Hepatocyte (in vitro differentiated cells): ENCODE results near the gene NINJ1. TPM values are rescaled to one million over a fixed set of nuclear protein-coding genes. Genes with fewer than 3 reads are reported as not detected.

ENCODE experiments used
- DNase-seq: peaks from one replicate; pipeline ENCODE4 v3.0.0-alpha.2; 2016; ENCODE audit warnings: low spot score
- H2AFZ ChIP-seq: fragments of 200-600 bp; sonication (generic); 2 replicates; pipeline ENCODE4 v1.6.0; 2016; ENCODE audit warnings: antibody characterized with exemption, mild to moderate bottlenecking
- H3K27ac ChIP-seq: fragments of 200-600 bp; sonication (generic); 2 replicates; pipeline ENCODE4 v1.5.1; 2016; ENCODE audit warnings: mild to moderate bottlenecking
- H3K27me3 ChIP-seq: fragments of 200-600 bp; sonication (generic); 2 replicates; pipeline ENCODE4 v1.6.1; 2016
- H3K36me3 ChIP-seq: fragments of 200-600 bp; sonication (generic); replicated peaks from 2 replicates; pipeline ENCODE4 v1.5.1; 2016; ENCODE audit warnings: low read depth; ENCODE audit not compliant: insufficient read depth
- H3K4me1 ChIP-seq: fragments of 200-600 bp; sonication (generic); 2 replicates; pipeline ENCODE4 v1.5.1; 2016; ENCODE audit warnings: mild to moderate bottlenecking, moderate library complexity; ENCODE audit not compliant: insufficient read depth
- H3K4me2 ChIP-seq: fragments of 200-600 bp; sonication (generic); 2 replicates; pipeline ENCODE4 v1.6.0; 2016
- H3K4me3 ChIP-seq: fragments of 200-600 bp; sonication (generic); 2 replicates; pipeline ENCODE4 v1.5.1; 2016; ENCODE audit warnings: mild to moderate bottlenecking
- H3K79me2 ChIP-seq: fragments of 200-600 bp; sonication (generic); 2 replicates; pipeline ENCODE4 v1.6.0; 2017; ENCODE audit warnings: mild to moderate bottlenecking
- H3K9me2 ChIP-seq: fragments of 200-600 bp; sonication (generic); replicated peaks from 2 replicates; pipeline ENCODE4 v1.6.0; 2017; ENCODE audit warnings: mild to moderate bottlenecking; ENCODE audit not compliant: insufficient read depth
- H3K9me3 ChIP-seq: fragments of 200-600 bp; sonication (generic); 2 replicates; pipeline ENCODE4 v1.5.1; 2016; ENCODE audit warnings: low read depth, mild to moderate bottlenecking
- H4K20me1 ChIP-seq: fragments of 200-600 bp; sonication (generic); 2 replicates; pipeline ENCODE4 v1.6.0; 2016; ENCODE audit warnings: mild to moderate bottlenecking; ENCODE audit not compliant: insufficient read depth, poor library complexity, severe bottlenecking
- CTCF ChIP-seq: fragments of 200-600 bp; sonication (generic); IDR thresholded peaks from 2 replicates; pipeline ENCODE4 v1.5.1; 2016; ENCODE audit warnings: antibody characterized with exemption, mild to moderate bottlenecking; ENCODE audit not compliant: poor library complexity
- EZH2 ChIP-seq: fragments of 200-600 bp; sonication (generic); IDR thresholded peaks from 2 replicates; pipeline ENCODE4 v1.6.1; 2016; ENCODE audit warnings: antibody characterized with exemption, mild to moderate bottlenecking, borderline replicate concordance
- EZH2phosphoT487 ChIP-seq: fragments of 200-600 bp; sonication (generic); IDR thresholded peaks from one replicate; pipeline ENCODE4 v1.6.1; 2018; ENCODE audit warnings: antibody characterized with exemption, mild to moderate bottlenecking, low read depth, moderate library complexity; ENCODE audit not compliant: unreplicated experiment, severe bottlenecking
- WGBS: methylation state at CpG from one replicate; pipeline ENCODE4 v1.1.6; 2016; ENCODE audit warnings: low lambda C conversion rate; ENCODE audit errors: missing lambda C conversion rate; 5-methylcytosine and 5-hydroxymethylcytosine counted together
- polyA plus RNA-seq: library from polyadenylated mRNA; unstranded; fragments of >200 nt; fragmentation: Nextera tagmentation; extraction: Ambion mirVana; gene quantifications from 2 replicates; pipeline ENCODE4 v1.2.1, GENCODE V29; 2016
- total RNA-seq: library from RNA; depleted of rRNA; stranded (reverse); fragments of >200 nt; gene quantifications from 2 replicates; pipeline ENCODE4 v1.2.3, GENCODE V29; 2014

NINJ1 gene
- total and polyA plus RNA-seq, 2 experiments from 2014 or later, result 55.4 to 135 TPM

GRCh38 chr9:93181672-93182435 is 47.8 kb upstream of the NINJ1 start:
- peaks cover 5% of the 10 kb centered on the region for H3K4me1 ChIP-seq
- no peaks in the 10 kb centered on the region for H4K20me1 ChIP-seq
- no peak overlapping the region for H3K4me3 ChIP-seq
- no peak overlapping the region for H3K4me2 ChIP-seq
- DNase-seq, result no peak
- H3K9me3 ChIP-seq, result no peaks in the 10 kb centered on the region
- TF ChIP-seq EZH2phosphoT487, result no peak
- no peak for TF ChIP-seq CTCF
- no peak for TF ChIP-seq EZH2
- H2AFZ ChIP-seq, result no peak overlapping the region
- H3K79me2 ChIP-seq, result no peaks in the 10 kb centered on the region
- no peaks in the 10 kb centered on the region for H3K36me3 ChIP-seq
- peaks cover 26% of the 10 kb centered on the region for H3K27me3 ChIP-seq
- WGBS, result 86% methylated on average over 5 of the region's 5 CpGs
- no peaks in the 10 kb centered on the region for H3K9me2 ChIP-seq
- H3K27ac ChIP-seq, result no peak overlapping the region

- H3K9me3 ChIP-seq, result no peaks in the 10 kb centered on the region
- H3K79me2 ChIP-seq, result no peaks in the 10 kb centered on the region
- no peak overlapping the region for H3K4me3 ChIP-seq
- no peaks in the 10 kb centered on the region for H3K9me2 ChIP-seq
- H3K4me2 ChIP-seq, result no peak overlapping the region
- no peaks in the 10 kb centered on the region for H4K20me1 ChIP-seq
- TF ChIP-seq CTCF, result no peak
- no peaks in the 10 kb centered on the region for H3K36me3 ChIP-seq
- peaks cover 5% of the 10 kb centered on the region for H3K4me1 ChIP-seq
- H2AFZ ChIP-seq, result no peak overlapping the region
- H3K27ac ChIP-seq, result no peak overlapping the region
- DNase-seq, result no peak
- WGBS, result 81% methylated on average over 1 of the region's 1 CpG
- H3K27me3 ChIP-seq, result peaks cover 26% of the 10 kb centered on the region
Observed at GRCh38 chr9:93180938-93181337, 46.9 kb upstream of the NINJ1 start.

GRCh38 chr9:93178851-93179786 is 45.1 kb upstream of the NINJ1 start:
- H3K27me3 ChIP-seq, result peaks cover 21% of the 10 kb centered on the region
- H3K36me3 ChIP-seq, result no peaks in the 10 kb centered on the region
- H4K20me1 ChIP-seq, result no peaks in the 10 kb centered on the region
- no peak for DNase-seq
- TF ChIP-seq EZH2, result no peak
- TF ChIP-seq CTCF, result no peak
- no peak for TF ChIP-seq EZH2phosphoT487
- H3K4me1 ChIP-seq, result peaks cover 5% of the 10 kb centered on the region
- H3K4me2 ChIP-seq, result no peak overlapping the region
- no peaks in the 10 kb centered on the region for H3K79me2 ChIP-seq
- 82% methylated on average over 22 of the region's 22 CpGs for WGBS
- no peaks in the 10 kb centered on the region for H3K9me3 ChIP-seq
- no peak overlapping the region for H2AFZ ChIP-seq
- no peaks in the 10 kb centered on the region for H3K9me2 ChIP-seq
- no peak overlapping the region for H3K4me3 ChIP-seq
- no peak overlapping the region for H3K27ac ChIP-seq
